Measurements from ENCODE around the gene BCAN.

DNA sequence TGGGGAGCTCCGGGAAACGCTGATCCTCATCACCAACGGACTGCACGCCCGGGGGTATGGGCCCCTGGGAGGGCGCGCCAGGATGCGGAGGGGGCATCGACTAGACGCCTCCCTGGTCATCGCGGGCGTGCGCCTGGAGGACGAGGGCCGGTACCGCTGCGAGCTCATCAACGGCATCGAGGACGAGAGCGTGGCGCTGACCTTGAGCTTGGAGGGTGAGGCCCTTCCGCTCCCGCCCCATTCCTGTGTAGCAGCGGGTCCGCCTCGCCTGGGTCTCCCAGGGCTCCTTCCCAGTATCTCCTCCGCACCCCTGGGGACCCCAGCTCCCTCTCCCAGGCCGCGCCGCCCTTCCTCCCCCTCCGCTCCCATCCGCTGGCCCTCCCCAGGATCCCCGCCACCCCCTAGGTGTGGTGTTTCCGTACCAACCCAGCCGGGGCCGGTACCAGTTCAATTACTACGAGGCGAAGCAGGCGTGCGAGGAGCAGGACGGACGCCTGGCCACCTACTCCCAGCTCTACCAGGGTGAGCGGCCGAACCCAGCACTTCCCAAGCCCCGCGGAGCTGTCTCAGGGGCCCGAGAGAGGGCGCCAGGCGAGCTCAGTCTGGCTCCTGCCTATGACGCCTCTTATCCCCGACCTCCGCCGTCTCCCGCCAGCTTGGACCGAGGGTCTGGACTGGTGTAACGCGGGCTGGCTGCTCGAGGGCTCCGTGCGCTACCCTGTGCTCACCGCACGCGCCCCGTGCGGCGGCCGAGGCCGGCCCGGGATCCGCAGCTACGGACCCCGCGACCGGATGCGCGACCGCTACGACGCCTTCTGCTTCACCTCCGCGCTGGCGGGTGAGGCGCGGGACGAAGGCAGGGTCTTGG lies 17.7 kb upstream of the BCAN start:
- TF ChIP-seq, protein P1, sequence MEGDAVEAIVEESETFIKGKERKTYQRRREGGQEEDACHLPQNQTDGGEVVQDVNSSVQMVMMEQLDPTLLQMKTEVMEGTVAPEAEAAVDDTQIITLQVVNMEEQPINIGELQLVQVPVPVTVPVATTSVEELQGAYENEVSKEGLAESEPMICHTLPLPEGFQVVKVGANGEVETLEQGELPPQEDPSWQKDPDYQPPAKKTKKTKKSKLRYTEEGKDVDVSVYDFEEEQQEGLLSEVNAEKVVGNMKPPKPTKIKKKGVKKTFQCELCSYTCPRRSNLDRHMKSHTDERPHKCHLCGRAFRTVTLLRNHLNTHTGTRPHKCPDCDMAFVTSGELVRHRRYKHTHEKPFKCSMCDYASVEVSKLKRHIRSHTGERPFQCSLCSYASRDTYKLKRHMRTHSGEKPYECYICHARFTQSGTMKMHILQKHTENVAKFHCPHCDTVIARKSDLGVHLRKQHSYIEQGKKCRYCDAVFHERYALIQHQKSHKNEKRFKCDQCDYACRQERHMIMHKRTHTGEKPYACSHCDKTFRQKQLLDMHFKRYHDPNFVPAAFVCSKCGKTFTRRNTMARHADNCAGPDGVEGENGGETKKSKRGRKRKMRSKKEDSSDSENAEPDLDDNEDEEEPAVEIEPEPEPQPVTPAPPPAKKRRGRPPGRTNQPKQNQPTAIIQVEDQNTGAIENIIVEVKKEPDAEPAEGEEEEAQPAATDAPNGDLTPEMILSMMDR (IDR thresholded peaks at IDR 0.05) = no peak
- TF ChIP-seq POLR2A (IDR thresholded peaks at IDR 0.05) = no peak

Measured in lower leg skin (tissue), 3 donors.